Middle frontal gyrus (tissue), 1 donor: ENCODE data around the gene CEP104.

Experiments used
- DNase-seq: peaks from one replicate; pipeline ENCODE4 v3.0.0-alpha.2; 2015; ENCODE audit warnings: low spot score; ENCODE audit errors: extremely low spot score

The CEP104 gene

DNA sequence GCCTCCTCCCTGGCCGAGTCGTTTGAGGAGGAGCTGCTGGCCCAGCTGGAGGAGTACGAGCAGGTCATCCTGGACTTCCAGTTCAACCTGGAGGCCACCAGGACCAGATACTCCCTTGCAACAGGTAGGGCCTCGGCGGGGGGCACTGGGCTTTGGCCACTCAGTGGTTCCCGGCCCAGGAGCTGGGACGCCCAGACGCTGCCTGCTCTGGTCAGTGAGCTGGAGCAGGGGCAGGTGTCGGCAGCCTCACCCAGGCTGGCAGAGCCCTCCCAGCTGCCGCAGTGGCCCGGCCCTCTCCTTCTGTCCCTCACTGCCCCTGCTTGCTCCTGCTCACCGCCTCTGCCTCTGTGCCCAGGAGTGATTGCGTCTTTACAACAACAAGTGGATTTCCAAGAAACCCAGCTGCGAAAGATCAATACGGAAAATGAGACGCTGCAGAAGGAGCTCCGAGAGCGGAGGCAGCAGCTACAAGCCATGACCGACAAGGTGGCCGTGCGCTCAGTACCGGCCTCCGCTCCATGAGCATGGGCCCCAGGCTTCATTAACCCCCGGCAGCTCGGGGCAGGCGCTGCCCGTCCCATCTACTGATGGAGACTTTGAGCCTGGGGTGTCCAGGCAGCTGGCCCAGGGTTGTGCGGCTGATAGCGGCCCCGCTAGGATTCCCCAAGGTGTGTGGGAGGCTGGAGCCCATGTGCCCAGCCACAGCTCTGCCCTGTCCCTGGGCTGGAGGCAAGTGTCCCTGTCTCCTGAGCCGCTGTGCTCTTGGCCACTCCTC lies 93.5 kb downstream of the CEP104 start:
- no peak for DNase-seq

DNA sequence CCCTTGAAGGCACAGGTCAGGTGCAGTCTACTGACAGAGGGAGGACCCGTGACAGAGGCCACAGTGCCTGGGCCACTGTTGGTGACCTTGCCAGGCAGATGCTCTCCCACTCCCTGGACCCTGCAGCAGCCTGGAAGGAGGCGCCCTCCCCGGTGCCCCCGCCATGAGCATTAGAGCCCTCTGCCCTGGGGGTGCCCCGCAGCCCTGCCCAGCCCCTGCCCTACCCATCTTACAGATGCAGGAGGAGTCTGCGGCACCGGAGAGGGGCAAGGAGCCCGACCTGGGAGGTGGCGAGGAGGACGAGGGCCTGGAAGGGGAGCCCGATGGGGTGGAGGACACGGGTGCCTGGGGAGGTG lies 94.2 kb downstream of the CEP104 start:
- DNase-seq = no peak

DNA sequence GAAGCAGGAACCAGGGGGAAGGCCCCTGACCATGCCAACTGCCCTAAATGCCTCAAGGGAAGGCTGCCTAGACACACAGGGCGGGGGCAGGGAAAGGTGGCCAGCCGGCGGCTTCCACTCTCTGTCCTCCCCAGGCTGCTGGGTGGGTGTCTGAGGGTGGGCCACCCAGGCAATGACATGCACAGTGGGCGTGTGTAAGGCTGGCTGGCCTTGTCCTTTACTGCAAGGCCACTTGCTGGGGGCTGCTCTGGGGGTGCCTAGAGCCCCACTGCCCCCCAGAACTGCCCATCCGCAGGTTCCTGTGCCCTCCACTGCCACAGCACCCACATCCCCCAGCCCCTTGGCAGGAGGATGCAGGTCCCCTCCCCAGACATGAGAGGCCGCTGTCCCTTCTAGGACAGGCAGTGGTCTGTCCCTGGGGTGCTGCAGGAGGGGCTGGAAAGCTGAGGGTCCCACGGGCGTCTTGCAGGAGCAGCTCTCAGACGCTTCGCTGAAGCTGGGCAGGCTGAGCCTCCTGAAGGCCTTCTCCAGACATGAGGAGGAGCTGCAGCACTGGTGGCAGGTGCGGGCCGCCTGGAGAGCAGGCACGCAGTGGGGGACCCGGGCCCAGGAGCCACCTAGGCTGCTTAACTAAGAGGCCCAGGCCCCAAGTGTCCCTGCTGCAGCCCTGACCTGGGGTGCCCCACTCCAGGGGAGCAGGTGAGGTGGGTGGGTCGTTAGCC lies 94.7 kb downstream of the CEP104 start:
- DNase-seq = no peak
